AG10803 (cell line): ENCODE results near the gene EPHB2.

Experiments
- DNase-seq: peaks from one replicate; pipeline ENCODE4 v3.0.0; 2010; ENCODE audit warnings: low read depth
- H3K4me3 ChIP-seq: 2 replicates; pipeline ENCODE4 v1.5.1; 2011; ENCODE audit warnings: mild to moderate bottlenecking, low read length, control low read depth
- TF ChIP-seq, protein P1 (sequence below): conservative IDR thresholded peaks from 2 replicates; pipeline ENCODE4 v1.5.1; 2011; ENCODE audit warnings: mild to moderate bottlenecking, low read length, control low read depth, inconsistent platforms

EPHB2 gene

DNA sequence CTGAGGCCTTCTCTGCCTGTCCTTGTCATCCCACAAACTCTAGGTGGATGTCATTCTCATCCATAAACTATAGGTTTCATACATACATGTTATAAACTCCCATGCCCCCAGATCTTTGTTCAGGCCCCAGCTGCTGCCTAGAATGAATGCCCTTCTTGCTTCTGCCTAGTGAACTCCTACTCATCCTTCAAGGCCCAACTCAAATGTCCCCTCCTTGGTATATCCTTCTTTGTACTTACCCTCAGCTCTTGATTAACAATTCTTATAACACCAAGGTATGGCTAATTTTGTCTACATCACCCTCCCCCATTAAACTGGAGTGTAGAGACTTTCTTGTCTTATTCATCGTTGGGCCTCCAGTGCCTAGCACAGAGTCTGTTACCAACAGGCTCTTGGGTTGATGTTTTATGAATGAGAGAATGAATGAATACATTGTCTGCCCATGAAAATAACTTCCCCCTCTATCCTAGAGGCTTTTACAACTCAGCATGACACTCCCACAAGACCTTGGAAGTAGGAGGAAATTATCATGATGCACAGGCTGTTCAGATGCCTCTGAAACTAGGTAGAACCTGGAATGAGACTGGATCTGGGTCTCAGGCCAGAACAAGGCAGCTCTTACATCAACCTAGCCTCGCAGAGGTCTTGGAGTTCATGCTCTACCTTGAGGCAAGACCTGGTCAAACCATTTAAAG, 26.9 kb downstream of the EPHB2 start:
- DNase-seq = no peak
- H3K4me3 ChIP-seq = no peak overlapping the region
- TF ChIP-seq, protein P1, sequence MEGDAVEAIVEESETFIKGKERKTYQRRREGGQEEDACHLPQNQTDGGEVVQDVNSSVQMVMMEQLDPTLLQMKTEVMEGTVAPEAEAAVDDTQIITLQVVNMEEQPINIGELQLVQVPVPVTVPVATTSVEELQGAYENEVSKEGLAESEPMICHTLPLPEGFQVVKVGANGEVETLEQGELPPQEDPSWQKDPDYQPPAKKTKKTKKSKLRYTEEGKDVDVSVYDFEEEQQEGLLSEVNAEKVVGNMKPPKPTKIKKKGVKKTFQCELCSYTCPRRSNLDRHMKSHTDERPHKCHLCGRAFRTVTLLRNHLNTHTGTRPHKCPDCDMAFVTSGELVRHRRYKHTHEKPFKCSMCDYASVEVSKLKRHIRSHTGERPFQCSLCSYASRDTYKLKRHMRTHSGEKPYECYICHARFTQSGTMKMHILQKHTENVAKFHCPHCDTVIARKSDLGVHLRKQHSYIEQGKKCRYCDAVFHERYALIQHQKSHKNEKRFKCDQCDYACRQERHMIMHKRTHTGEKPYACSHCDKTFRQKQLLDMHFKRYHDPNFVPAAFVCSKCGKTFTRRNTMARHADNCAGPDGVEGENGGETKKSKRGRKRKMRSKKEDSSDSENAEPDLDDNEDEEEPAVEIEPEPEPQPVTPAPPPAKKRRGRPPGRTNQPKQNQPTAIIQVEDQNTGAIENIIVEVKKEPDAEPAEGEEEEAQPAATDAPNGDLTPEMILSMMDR = no peak

- TF ChIP-seq, protein P1 = no peak
- H3K4me3 ChIP-seq = no peak overlapping the region
- no peak for DNase-seq
Measured at GRCh38 chr1:22738069-22738435, 27.4 kb downstream of the EPHB2 start.

DNA sequence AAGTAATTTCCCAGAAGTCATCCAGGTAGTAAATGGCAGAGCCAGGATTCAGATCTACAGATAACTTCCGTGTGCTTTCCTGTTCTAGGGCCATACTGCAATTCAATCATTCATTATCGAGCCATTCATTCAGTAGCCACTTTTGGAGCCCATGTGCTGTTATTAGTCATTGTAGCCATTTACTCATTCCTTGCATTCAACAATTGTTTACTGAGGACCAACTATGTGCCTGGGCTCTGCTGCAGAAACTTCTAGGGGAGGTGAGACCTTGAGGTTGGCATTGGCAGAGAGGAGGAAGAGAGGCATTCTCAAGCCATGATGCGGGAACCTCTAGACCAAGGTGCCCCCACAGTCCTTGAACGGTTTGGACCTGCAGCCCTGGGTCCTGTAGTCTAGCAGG, 27.9 kb downstream of the EPHB2 start:
- DNase-seq = no peak
- TF ChIP-seq, protein P1 = no peak
- H3K4me3 ChIP-seq = no peak overlapping the region

DNA sequence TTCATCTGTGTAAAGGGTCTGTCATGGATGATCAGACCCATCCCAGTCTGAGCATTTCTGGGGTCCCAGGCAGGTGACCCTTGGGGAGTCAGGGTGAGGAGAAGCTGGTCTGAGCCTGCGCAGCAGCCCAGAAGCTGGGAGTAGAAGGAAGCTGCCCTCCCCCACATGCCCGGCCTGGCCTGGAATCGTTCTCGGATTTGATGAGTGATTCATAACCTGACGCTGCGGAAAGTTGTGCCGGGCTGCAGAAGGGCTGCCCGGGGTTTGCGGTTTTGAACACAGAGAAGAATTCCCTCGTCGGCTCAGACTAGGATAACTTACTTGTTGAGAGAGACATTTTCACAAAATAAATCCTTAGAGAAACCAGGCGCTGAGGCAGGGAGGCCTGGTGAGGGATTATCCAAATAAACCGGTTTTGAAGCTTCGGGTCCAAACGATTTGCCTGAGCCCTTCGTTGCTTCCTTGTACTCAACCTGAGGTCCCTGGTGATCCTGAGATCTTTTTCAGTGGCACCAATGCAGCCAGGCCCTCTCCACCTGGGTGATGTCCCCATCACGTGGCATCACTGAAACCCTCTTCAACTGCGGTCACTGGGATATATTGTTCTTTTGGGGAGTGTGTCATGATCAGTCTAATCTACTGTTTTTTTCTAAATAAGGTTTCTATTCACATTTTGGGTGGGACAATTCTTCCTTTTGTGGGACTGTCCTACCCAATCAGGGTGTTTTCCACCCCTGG, 29.2 kb downstream of the EPHB2 start:
- TF ChIP-seq, protein P1 = no peak
- peak; percentile 93 for DNase-seq
- no peak overlapping the region for H3K4me3 ChIP-seq

GRCh38 chr1:22741118-22741517, 30.5 kb downstream of the EPHB2 start:
- TF ChIP-seq, protein P1 = no peak
- DNase-seq = no peak
- H3K4me3 ChIP-seq = no peak overlapping the region

- no peak overlapping the region for H3K4me3 ChIP-seq
- DNase-seq = peak; percentile 64
- TF ChIP-seq, protein P1 = no peak
Measured at GRCh38 chr1:22745669-22746585, 35.3 kb downstream of the EPHB2 start.
